Mesodermal cell (in vitro differentiated cells): ENCODE data around the gene RBM3. TPM values are rescaled to one million over a fixed set of nuclear protein-coding genes. Genes with fewer than 3 reads are reported as not detected.
A peak's percentile ranks its signal among the peaks of the same experiment; 100 is the strongest.
"Not testable (repeated sequence)": the region's sequence is repeated elsewhere in the genome, so short reads cannot be mapped to it uniquely, and the experiment has no call there.

Experiments
- H3K27ac ChIP-seq: 2 replicates; pipeline ENCODE4 v1.7.0; 2013; ENCODE audit warnings: mild to moderate bottlenecking, low read depth, low read length, moderate library complexity; ENCODE audit not compliant: severe bottlenecking
- H3K36me3 ChIP-seq: 2 replicates; pipeline ENCODE4 v1.7.1; 2013; ENCODE audit warnings: mild to moderate bottlenecking, low read length, moderate library complexity; ENCODE audit not compliant: control insufficient read depth, insufficient read depth
- H3K4me1 ChIP-seq: one replicate; pipeline ENCODE4 v1.7.1; 2013; ENCODE audit warnings: mild to moderate bottlenecking, low read length; ENCODE audit not compliant: insufficient read depth, control insufficient read depth, poor library complexity, severe bottlenecking
- H3K4me3 ChIP-seq: 2 replicates; pipeline ENCODE4 v1.7.0; 2013; ENCODE audit warnings: low read length, control low read depth, mild to moderate bottlenecking; ENCODE audit not compliant: insufficient read depth, poor library complexity, severe bottlenecking; ENCODE audit errors: extremely low read depth
- H3K9me3 ChIP-seq: 2 replicates; pipeline ENCODE4 v1.7.1; 2013; ENCODE audit warnings: mild to moderate bottlenecking, low read length, moderate library complexity; ENCODE audit not compliant: control insufficient read depth
- WGBS, 2 experiments: methylation state at CpG; one replicate each; pipeline ENCODE4 v1.1.5; 2013; ENCODE audit warnings: missing lambda C conversion rate in 2 of 2; ENCODE audit not compliant: insufficient coverage in 2 of 2; 5-methylcytosine and 5-hydroxymethylcytosine counted together
- polyA plus RNA-seq, 2 experiments: library from polyadenylated mRNA; stranded (reverse); fragments of 50-300 nt; gene quantifications; one replicate each; pipeline ENCODE4 v1.2.3, GENCODE V29; 2013

The RBM3 gene
- polyA plus RNA-seq (2013, experiment 1 of 2), result 166 TPM
- polyA plus RNA-seq (2013, experiment 2 of 2), result 139 TPM

GRCh38 chrX:48574270-48575266, at the start of gene RBM3:
Gene RBM3 (plus strand): TSS chrX:48574484. CDS start chrX:48575181, 697 bp downstream.
- Histone ChIP-seq H3K4me3 (peak within 1 kb of the TSS; percentile 61), H3K27ac (peak within 1 kb of the TSS; percentile 99), H3K36me3 (peaks cover 36% of the 10 kb centered on the region), H3K4me1 (peaks cover 9% of the 10 kb centered on the region), H3K9me3 (no peaks in the 10 kb centered on the region)
- WGBS, 2 experiments, result 0% methylated on average over 8 to 27 of the region's 71 CpGs

GRCh38 chrX:48525853-48526252, 48.4 kb upstream of the RBM3 start:
- H3K4me3 ChIP-seq, H3K27ac ChIP-seq, H3K9me3 ChIP-seq, H3K4me1 ChIP-seq: not testable (repeated sequence)
- 86 to 100% methylated on average over 1 of the region's 8 CpGs for WGBS, 2 experiments
- peaks cover 47% of the 10 kb centered on the region for H3K36me3 ChIP-seq

GRCh38 chrX:48530736-48531135, 43.5 kb upstream of the RBM3 start:
- no peak overlapping the region for H3K27ac ChIP-seq

GRCh38 chrX:48531358-48531959, 42.8 kb upstream of the RBM3 start:
- H3K4me1 ChIP-seq, result no peaks in the 10 kb centered on the region
- WGBS, 2 experiments, result 90 to 100% methylated on average over 2 of the region's 5 CpGs
- peaks cover 25% of the 10 kb centered on the region for H3K36me3 ChIP-seq
- H3K9me3 ChIP-seq, result no peaks in the 10 kb centered on the region
- H3K4me3 ChIP-seq, result no peak overlapping the region
- H3K27ac ChIP-seq, result no peak overlapping the region

More at GRCh38 chrX:48530736-48531135, 43.5 kb upstream of the RBM3 start:
- Histone ChIP-seq H3K4me1 (no peaks in the 10 kb centered on the region), H3K9me3 (no peaks in the 10 kb centered on the region), H3K4me3 (no peak overlapping the region), H3K36me3 (peaks cover 31% of the 10 kb centered on the region)
- 100% methylated on average over 2 of the region's 3 CpGs; no CpG with 5 or more reads in 1 of the 2 experiments for WGBS, 2 experiments

GRCh38 chrX:48532161-48532560, 42.1 kb upstream of the RBM3 start:
- Histone ChIP-seq H3K4me1 (no peaks in the 10 kb centered on the region), H3K9me3 (no peaks in the 10 kb centered on the region), H3K27ac (no peak overlapping the region)

GRCh38 chrX:48533165-48533564, 41.1 kb upstream of the RBM3 start:
- Histone ChIP-seq H3K4me1 (no peaks in the 10 kb centered on the region), H3K27ac (no peak overlapping the region), H3K36me3 (peaks cover 9% of the 10 kb centered on the region), H3K9me3 (no peaks in the 10 kb centered on the region), H3K4me3 (no peak overlapping the region)
- WGBS, 2 experiments, result 86% methylated on average over 1 of the region's 3 CpGs; no CpG with 5 or more reads in 1 of the 2 experiments

More at GRCh38 chrX:48532161-48532560, 42.1 kb upstream of the RBM3 start:
- WGBS, 2 experiments, result no CpG with 5 or more reads among the region's 1 CpG
- H3K4me3 ChIP-seq, result no peak overlapping the region
- H3K36me3 ChIP-seq, result peaks cover 19% of the 10 kb centered on the region

GRCh38 chrX:48538641-48539344, 35.5 kb upstream of the RBM3 start:
- no peaks in the 10 kb centered on the region for H3K9me3 ChIP-seq
- 95 to 96% methylated on average over 15 of the region's 23 CpGs for WGBS, 2 experiments
- peak overlapping the region; percentile 52 for H3K4me3 ChIP-seq
- H3K27ac ChIP-seq, result peak overlapping the region; percentile 66
- H3K4me1 ChIP-seq, result no peaks in the 10 kb centered on the region
- H3K36me3 ChIP-seq, result peaks cover 17% of the 10 kb centered on the region

- peak within 1 kb of the TSS; percentile 66 for H3K27ac ChIP-seq
- peak within 1 kb of the TSS; percentile 52 for H3K4me3 ChIP-seq
- H3K9me3 ChIP-seq, result no peaks in the 10 kb centered on the region
- no peaks in the 10 kb centered on the region for H3K4me1 ChIP-seq
- WGBS, 2 experiments, result 1 to 2% methylated on average over 16 to 23 of the region's 59 CpGs
- H3K36me3 ChIP-seq, result peaks cover 18% of the 10 kb centered on the region
These were observed 34.8 kb upstream of the RBM3 start, which contains the start of gene TBC1D25 for GRCh38 chrX:48539345-48540027. Gene TBC1D25 (plus strand): TSS chrX:48539714. CDS start chrX:48539798, 84 bp downstream.

GRCh38 chrX:48540028-48540375, 34.3 kb upstream of the RBM3 start:
- no peaks in the 10 kb centered on the region for H3K9me3 ChIP-seq
- no peaks in the 10 kb centered on the region for H3K4me1 ChIP-seq
- peak overlapping the region; percentile 66 for H3K27ac ChIP-seq
- H3K4me3 ChIP-seq, result peak overlapping the region; percentile 52
- H3K36me3 ChIP-seq, result peaks cover 23% of the 10 kb centered on the region
- 9% methylated on average over 8 of the region's 12 CpGs; no CpG with 5 or more reads in 1 of the 2 experiments for WGBS, 2 experiments

- Histone ChIP-seq H3K27ac (no peak overlapping the region), H3K9me3 (no peaks in the 10 kb centered on the region), H3K4me1 (no peaks in the 10 kb centered on the region), H3K36me3 (peaks cover 26% of the 10 kb centered on the region), H3K4me3 (peak overlapping the region; percentile 52)
- WGBS, 2 experiments, result 83 to 93% methylated on average over 1 to 7 of the region's 7 CpGs
These were observed 33.8 kb upstream of the RBM3 start for GRCh38 chrX:48540480-48540879.
